HG03196 (cell line): ENCODE measurements around the gene PHLDB1.
"Not testable (repeated sequence)": the region's sequence is repeated elsewhere in the genome, so short reads cannot be mapped to it uniquely, and the experiment has no call there.

ENCODE experiments used
- ATAC-seq: cut with Tn5 transposase; IDR thresholded peaks from one replicate; pipeline ENCODE4 v1.9.1; 2021; ENCODE audit not compliant: unreplicated experiment

The PHLDB1 gene

GRCh38 chr11:118607401-118608359, at the start of gene PHLDB1:
PHLDB1 (plus strand) TSS chr11:118607615; CDS start chr11:118613837, 6,222 bp downstream.
- ATAC-seq, result no peak

GRCh38 chr11:118560806-118561205, 46.6 kb upstream of the PHLDB1 start:
- no peak for ATAC-seq

- ATAC-seq, result no peak
Measured at GRCh38 chr11:118565051-118565450, 42.4 kb upstream of the PHLDB1 start.

GRCh38 chr11:118569670-118570069, 37.7 kb upstream of the PHLDB1 start:
- ATAC-seq, result no peak

- ATAC-seq, result no peak
Measured at GRCh38 chr11:118570787-118571186, 36.6 kb upstream of the PHLDB1 start.

- ATAC-seq, result peak; percentile 6
Measured at GRCh38 chr11:118571701-118572060, 35.7 kb upstream of the PHLDB1 start.

- peak; percentile 69 for ATAC-seq
Measured at GRCh38 chr11:118572061-118572980, 35.1 kb upstream of the PHLDB1 start, which contains the start of gene ARCN1. ARCN1 (plus strand) TSS chr11:118572409; CDS start chr11:118572548, 139 bp downstream.

- ATAC-seq, result peak; percentile 37
Measured at GRCh38 chr11:118572981-118573550, 34.3 kb upstream of the PHLDB1 start.

- ATAC-seq, result no peak
Measured at GRCh38 chr11:118574636-118575035, 32.8 kb upstream of the PHLDB1 start.

GRCh38 chr11:118577995-118578394, 29.4 kb upstream of the PHLDB1 start:
- not testable (repeated sequence) for ATAC-seq

- no peak for ATAC-seq
Measured at GRCh38 chr11:118581057-118581456, 26.4 kb upstream of the PHLDB1 start.

GRCh38 chr11:118587952-118588351, 19.5 kb upstream of the PHLDB1 start:
- no peak for ATAC-seq

GRCh38 chr11:118592616-118593367, 14.6 kb upstream of the PHLDB1 start:
- no peak for ATAC-seq

GRCh38 chr11:118594984-118595383, 12.4 kb upstream of the PHLDB1 start:
- not testable (repeated sequence) for ATAC-seq

GRCh38 chr11:118596224-118597146, 10.9 kb upstream of the PHLDB1 start:
- ATAC-seq, result no peak

GRCh38 chr11:118597556-118597955, 9.9 kb upstream of the PHLDB1 start:
- no peak for ATAC-seq

- no peak for ATAC-seq
Measured at GRCh38 chr11:118602331-118602730, 5.1 kb upstream of the PHLDB1 start.

GRCh38 chr11:118603709-118604108, 3.7 kb upstream of the PHLDB1 start:
- ATAC-seq, result not testable (repeated sequence)

GRCh38 chr11:118604566-118604965, 2.8 kb upstream of the PHLDB1 start:
- ATAC-seq, result no peak
